Adrenal gland (tissue), 12 donors: Measurements from ENCODE around the gene KPNA5. TPM values are rescaled to one million over a fixed set of nuclear protein-coding genes. Genes with fewer than 3 reads are reported as not detected.

Source experiments
- DNase-seq, 7 donors: peaks; one replicate each; pipeline ENCODE4 v3.0.0-alpha.2; 2019 to 2020
- H3K27ac ChIP-seq, 5 donors: fragments of 200-600 bp; sonication (generic) in 4 of 5; 1 replicate in 3 of 5; 2 replicates in 2 of 5; pipeline versions ENCODE4 v1.5.1 to v1.8.0; 2016 to 2020; ENCODE audit warnings: mild to moderate bottlenecking in 1 of 5
- H3K27me3 ChIP-seq: fragments of 200-600 bp; 2 replicates; pipeline ENCODE4 v1.8.0; 2021
- H3K36me3 ChIP-seq, 2 donors: fragments of 200-600 bp; replicated peaks in 1 of 2; 1 replicate in 1 of 2; 2 replicates in 1 of 2; pipeline versions ENCODE4 v1.5.1 to v1.8.0; 2018 to 2022
- H3K4me1 ChIP-seq, 2 donors: fragments of 200-600 bp; replicated peaks in 1 of 2; 1 replicate in 1 of 2; 2 replicates in 1 of 2; pipeline versions ENCODE4 v1.5.1 to v1.8.0; 2018 to 2021
- H3K4me3 ChIP-seq, 4 donors: fragments of 200-600 bp; sonication (generic) in 3 of 4; one replicate each; pipeline ENCODE4 v1.5.1; 2016 to 2018
- H3K9me3 ChIP-seq, 3 donors: fragments of 200-600 bp; sonication (generic) in 1 of 3; replicated peaks in 1 of 3; 1 replicate in 2 of 3; 2 replicates in 1 of 3; pipeline versions ENCODE4 v1.5.1 to v1.8.0; 2016 to 2021
- CTCF ChIP-seq, 6 experiments: fragments of 450-650 bp in 4 of 6; fragments of 200-600 bp in 2 of 6; sonication (generic) in 1 of 6; IDR thresholded peaks; 1 replicate in 5 of 6; 2 replicates in 1 of 6; pipeline versions ENCODE4 v1.5.1 to v1.8.0; 2016 to 2021; ENCODE audit warnings: antibody characterized with exemption in 6 of 6, mild to moderate bottlenecking in 2 of 6, moderate library complexity in 1 of 6
- POLR2A ChIP-seq, 2 donors: fragments of 450-650 bp; IDR thresholded peaks; one replicate each; pipeline ENCODE4 v1.6.1; 2017; ENCODE audit warnings: antibody characterized with exemption in 2 of 2, mild to moderate bottlenecking in 2 of 2, moderate library complexity in 1 of 2
- WGBS, 4 donors: extraction: QIAGEN DNeasy Blood & Tissue Kit in 2 of 4; methylation state at CpG; one replicate each; pipeline versions ENCODE4 v1.1.5 to v1.1.7; 2013 to 2017; 5-methylcytosine and 5-hydroxymethylcytosine counted together
- intact Hi-C, 2 donors: fragments of 100-400 bp; cut with DNase I; formaldehyde crosslinking; loops; one replicate each; pipeline versions ENCODE4 v1.14.1 to v1.15.0; 2022 to 2023
- polyA plus RNA-seq, 3 donors: library from polyadenylated mRNA; stranded (reverse); fragments of 200-250 nt in 2 of 3; fragments of 350-450 nt in 1 of 3; fragmentation: Illumina TruSeq in 1 of 3; extraction: RNeasy Lipid Tissue Mini Kit (QIAGEN cat#74804) in 1 of 3; gene quantifications; one replicate each; pipeline ENCODE4 v1.2.3, GENCODE V29; 2013 to 2014
- total RNA-seq, 9 donors: library from RNA; depleted of rRNA in 4 of 9; stranded (reverse); fragments of >200 nt in 4 of 9; fragments of 120-200 nt in 1 of 9; fragmentation: NEBNext Ultra II Directional in 1 of 9; extraction: Animal tissue kit (Norgen Biotek cat#: 25700) in 1 of 9; gene quantifications; one replicate each; pipeline versions ENCODE4 v1.1.0 to v1.2.4, GENCODE V29; 2013 to 2023
- donor health status: healthy with polysubstance abuse.
- donor health status: Bipolar disorder and iron deficiency.
- donor health status: DM: yes; HTN: yes; CAD: no.
- donor health status: DM: no; HTN: no; CAD: no.
- donor health status: DM: no; HTN: no; CAD: no.
- donor health status: DM: yes; HTN: yes; CAD: no.

Gene KPNA5
- total and polyA plus RNA-seq, 12 donors = 2.7 to 31.6 (median 9.0) TPM

GRCh38 chr6:116741571-116741970, 60.6 kb downstream of the KPNA5 start:
- intact Hi-C loops = no loop called here
- no peaks in the 10 kb centered on the region for H3K27me3 ChIP-seq
- H3K36me3 ChIP-seq = no peaks in the 10 kb centered on the region
- H3K9me3 ChIP-seq = no peaks in the 10 kb centered on the region
- H3K4me1 ChIP-seq = no peaks in the 10 kb centered on the region
- DNase-seq = no peak
- H3K27ac ChIP-seq = no peak overlapping the region
- TF ChIP-seq POLR2A (IDR thresholded peaks at IDR 0.05) = no peak
- TF ChIP-seq CTCF (IDR thresholded peaks at IDR 0.05) = no peak
- H3K4me3 ChIP-seq = no peak overlapping the region
- WGBS, 4 donors = 71 to 88% (median 79%) methylated on average over 1 of the region's 1 CpG

GRCh38 chr6:116745176-116745575, 64.2 kb downstream of the KPNA5 start:
- H3K9me3 ChIP-seq = no peaks in the 10 kb centered on the region
- TF ChIP-seq CTCF (IDR thresholded peaks at IDR 0.05) = no peak
- no peak for TF ChIP-seq POLR2A (IDR thresholded peaks at IDR 0.05)
- H3K4me1 ChIP-seq = no peaks in the 10 kb centered on the region
- DNase-seq = no peak
- H3K4me3 ChIP-seq = no peak overlapping the region
- intact Hi-C loops = no loop called here
- no peak overlapping the region for H3K27ac ChIP-seq
- WGBS, 4 donors = 65 to 83% (median 72%) methylated on average over 5 of the region's 5 CpGs
- no peaks in the 10 kb centered on the region for H3K36me3 ChIP-seq
- H3K27me3 ChIP-seq = no peaks in the 10 kb centered on the region

GRCh38 chr6:116761779-116762178, 80.8 kb downstream of the KPNA5 start:
- Histone ChIP-seq H3K4me1 (peaks cover 0 to 4% of the 10 kb centered on the region in 2 donors), H3K27ac (no peak overlapping the region), H3K4me3 (no peak overlapping the region), H3K9me3 (no peaks in the 10 kb centered on the region), H3K27me3 (no peaks in the 10 kb centered on the region), H3K36me3 (no peaks in the 10 kb centered on the region)
- TF ChIP-seq POLR2A (IDR thresholded peaks at IDR 0.05) = no peak
- no peak for TF ChIP-seq CTCF (IDR thresholded peaks at IDR 0.05)
- intact Hi-C loops = no loop called here
- no peak for DNase-seq
- 56 to 71% (median 64%) methylated on average over 4 of the region's 4 CpGs for WGBS, 4 donors

GRCh38 chr6:116762235-116762634, 81.2 kb downstream of the KPNA5 start:
- H3K4me3 ChIP-seq = no peak overlapping the region
- no peaks in the 10 kb centered on the region for H3K36me3 ChIP-seq
- no peak for DNase-seq
- H3K27ac ChIP-seq = no peak overlapping the region
- H3K9me3 ChIP-seq = no peaks in the 10 kb centered on the region
- H3K4me1 ChIP-seq = peaks cover 0 to 4% of the 10 kb centered on the region in 2 donors
- H3K27me3 ChIP-seq = no peaks in the 10 kb centered on the region
- WGBS, 4 donors = 86 to 90% (median 89%) methylated on average over 1 of the region's 1 CpG
- TF ChIP-seq POLR2A (IDR thresholded peaks at IDR 0.05) (no peak), CTCF (IDR thresholded peaks at IDR 0.05) (no peak)
- intact Hi-C loops = no loop called here
